IMR-90 (cell line): ENCODE results near the gene RNF144B. TPM values are rescaled to one million over a fixed set of nuclear protein-coding genes. Genes with fewer than 3 reads are reported as not detected.
A peak's percentile ranks its signal among the peaks of the same experiment; 100 is the strongest.

Experiments used
- ATAC-seq: fragments of 200-7000 bp; cut with Tn5 transposase; 2 replicates; pipeline ENCODE4 v1.9.1; 2020; ENCODE audit warnings: low read depth, mild to moderate bottlenecking, moderate library complexity
- BruUV-seq: library from RNA; stranded (reverse); fragments of 400-500 nt; replicated peaks from 2 replicates; lab custom pipeline; 2021; lab: Mats Ljungman, UMichigan
- CTCF ChIA-PET: fragments of 300-600 bp; formaldehyde crosslinking; extraction: SDS; loops from one replicate; lab custom pipeline; 2021; ENCODE audit warnings: antibody characterized with exemption; lab: Yijun Ruan, JAX
- POLR2A ChIA-PET: fragments of 300-600 bp; sonication (Branson Sonifier 250); formaldehyde crosslinking; loops from one replicate; lab custom pipeline; 2022; ENCODE audit warnings: antibody characterized with exemption; ENCODE audit not compliant: unreplicated experiment; lab: Charles Lee
- DNase-seq: peaks from one replicate; pipeline ENCODE4 v3.0.0; 2013
- H2AFZ ChIP-seq: replicated peaks from 2 replicates; pipeline ENCODE3; 2013; ENCODE audit warnings: low read length, mild to moderate bottlenecking; ENCODE audit not compliant: poor library complexity
- H2AK5ac ChIP-seq: 2 replicates; pipeline ENCODE4 v1.6.1; 2013; ENCODE audit warnings: low read depth, low read length, inconsistent platforms
- H2AK9ac ChIP-seq: replicated peaks from 2 replicates; pipeline ENCODE3; 2013; ENCODE audit warnings: mild to moderate bottlenecking, low read depth, low read length, moderate library complexity; ENCODE audit not compliant: poor library complexity
- H2BK120ac ChIP-seq: 2 replicates; pipeline ENCODE4 v1.6.1; 2013; ENCODE audit warnings: low read depth, low read length, inconsistent platforms
- H2BK15ac ChIP-seq: 3 replicates; pipeline ENCODE4 v1.6.1; 2013; ENCODE audit warnings: low read depth, low read length, inconsistent platforms
- H2BK20ac ChIP-seq: 2 replicates; pipeline ENCODE4 v1.6.1; 2013; ENCODE audit warnings: low read depth, mild to moderate bottlenecking, inconsistent platforms, low read length, moderate library complexity
- H2BK5ac ChIP-seq: 2 replicates; pipeline ENCODE4 v1.6.1; 2013; ENCODE audit warnings: mild to moderate bottlenecking, low read depth, low read length, inconsistent platforms; ENCODE audit not compliant: poor library complexity, severe bottlenecking
- H3K14ac ChIP-seq: replicated peaks from 2 replicates; pipeline ENCODE4 v1.6.1; 2013; ENCODE audit warnings: low read depth, low read length, inconsistent platforms
- H3K18ac ChIP-seq: 2 replicates; pipeline ENCODE4 v1.6.1; 2013; ENCODE audit warnings: low read depth, low read length, control low read depth
- H3K23ac ChIP-seq: 2 replicates; pipeline ENCODE4 v1.6.1; 2013; ENCODE audit warnings: low read depth, low read length, inconsistent platforms
- H3K27ac ChIP-seq: 2 replicates; pipeline ENCODE4 v1.5.1; 2013; ENCODE audit warnings: mild to moderate bottlenecking, control low read depth, low read length; ENCODE audit not compliant: insufficient read depth
- H3K27me3 ChIP-seq: 2 replicates; pipeline ENCODE4 v1.6.1; 2013; ENCODE audit warnings: low read length; ENCODE audit not compliant: control insufficient read depth, insufficient read depth
- H3K36me3 ChIP-seq: 2 replicates; pipeline ENCODE4 v1.6.1; 2013; ENCODE audit warnings: low read length, mixed read lengths; ENCODE audit not compliant: control insufficient read depth, insufficient read depth
- H3K4ac ChIP-seq: 2 replicates; pipeline ENCODE4 v1.6.1; 2013; ENCODE audit warnings: low read depth, low read length, inconsistent platforms
- H3K4me1 ChIP-seq: 2 replicates; pipeline ENCODE4 v1.6.1; 2013; ENCODE audit warnings: low read length, mixed read lengths; ENCODE audit not compliant: control insufficient read depth, insufficient read depth
- H3K4me2 ChIP-seq: 2 replicates; pipeline ENCODE4 v1.6.1; 2013; ENCODE audit warnings: low read depth, mild to moderate bottlenecking, control low read depth, low read length, moderate library complexity
- H3K4me3 ChIP-seq: 2 replicates; pipeline ENCODE4 v1.5.1; 2013; ENCODE audit warnings: low read depth, mild to moderate bottlenecking, control low read depth, low read length, moderate library complexity; ENCODE audit not compliant: insufficient read depth
- H3K56ac ChIP-seq: 2 replicates; pipeline ENCODE4 v1.6.1; 2013; ENCODE audit warnings: low read length, inconsistent platforms; ENCODE audit not compliant: insufficient read depth; ENCODE audit errors: extremely low read depth
- H3K79me1 ChIP-seq, 2 experiments: 2 replicates each; pipeline ENCODE4 v1.6.1; 2013; ENCODE audit warnings: low read length in 2 of 2, inconsistent platforms in 1 of 2, low read depth in 1 of 2
- H3K9ac ChIP-seq: 2 replicates; pipeline ENCODE4 v1.6.1; 2013; ENCODE audit warnings: low read depth, low read length, control low read depth
- H3K9me1 ChIP-seq: 2 replicates; pipeline ENCODE4 v1.6.1; 2013; ENCODE audit warnings: low read length, inconsistent platforms; ENCODE audit not compliant: insufficient read depth
- H3K9me3 ChIP-seq: 2 replicates; pipeline ENCODE4 v1.6.1; 2013; ENCODE audit warnings: low read length; ENCODE audit not compliant: control insufficient read depth, insufficient read depth
- H4K20me1 ChIP-seq: 2 replicates; pipeline ENCODE4 v1.6.1; 2013; ENCODE audit warnings: low read length, inconsistent platforms; ENCODE audit not compliant: insufficient read depth
- H4K5ac ChIP-seq: 2 replicates; pipeline ENCODE4 v1.6.1; 2013; ENCODE audit warnings: mild to moderate bottlenecking, low read depth, low read length, control low read depth
- H4K8ac ChIP-seq, 2 experiments: 2 replicates each; pipeline ENCODE4 v1.6.1; 2013; ENCODE audit warnings: low read depth in 2 of 2, low read length in 2 of 2, control low read depth in 1 of 2, inconsistent platforms in 1 of 2
- H4K91ac ChIP-seq: 2 replicates; pipeline ENCODE4 v1.6.1; 2013; ENCODE audit warnings: low read depth, low read length, inconsistent platforms; ENCODE audit not compliant: insufficient read depth
- FOS ChIP-seq: fragments of 150-350 bp; IDR thresholded peaks from 2 replicates; pipeline ENCODE4 v1.6.1; 2016; ENCODE audit warnings: low read depth, low read length
- MAFK ChIP-seq: IDR thresholded peaks from 2 replicates; pipeline ENCODE4 v1.6.1; 2012; ENCODE audit warnings: low read depth, low read length, improper control_type of control experiment
- MAZ ChIP-seq: IDR thresholded peaks from 2 replicates; pipeline ENCODE4 v1.6.1; 2012; ENCODE audit warnings: low read depth, mild to moderate bottlenecking, low read length, improper control_type of control experiment, moderate library complexity, borderline replicate concordance
- NFE2L2 ChIP-seq: fragments of 150-350 bp; IDR thresholded peaks from 2 replicates; pipeline ENCODE4 v1.6.1; 2016; ENCODE audit warnings: low read depth, mild to moderate bottlenecking, low read length
- RCOR1 ChIP-seq: IDR thresholded peaks from 2 replicates; pipeline ENCODE4 v1.6.1; 2012; ENCODE audit warnings: mild to moderate bottlenecking, low read length, improper control_type of control experiment; ENCODE audit not compliant: insufficient replicate concordance
- USF2 ChIP-seq: fragments of 150-350 bp; IDR thresholded peaks from 2 replicates; pipeline ENCODE4 v1.6.1; 2017; ENCODE audit warnings: mild to moderate bottlenecking, antibody characterized with exemption, low read length, low read depth
- WGBS, 2 experiments: methylation state at CpG; one replicate each; pipeline versions ENCODE4 v1.1.5 to v1.1.7; 2013; ENCODE audit warnings: missing lambda C conversion rate in 2 of 2; ENCODE audit not compliant: insufficient read length in 1 of 2; ENCODE audit errors: extremely low coverage in 2 of 2; 5-methylcytosine and 5-hydroxymethylcytosine counted together
- dilution Hi-C: fragments of 300-500 bp; cut with HindIII; formaldehyde crosslinking; loops from one replicate; pipeline ENCODE4 v1.14.3; 2018; ENCODE audit warnings: low sequenced_read_pairs; ENCODE audit not compliant: unreplicated experiment
- in situ Hi-C: fragments of 300-500 bp; cut with MboI; formaldehyde crosslinking; loops from 3 replicates; pipeline ENCODE4 v1.14.3; 2019; ENCODE audit warnings: low sequenced_read_pairs, inconsistent platforms, mixed read lengths
- intact Hi-C: fragments of 100-400 bp; cut with micrococcal nuclease; formaldehyde crosslinking; loops from 2 replicates; pipeline ENCODE4 v1.10.0; 2022
- polyA plus RNA-seq, 3 experiments: library from polyadenylated mRNA; depleted of rRNA; stranded (reverse); fragments of >200 nt; gene quantifications; 2 replicates each; pipeline ENCODE4 v1.2.3, GENCODE V29; 2012; ENCODE audit warnings: low replicate concordance in 1 of 3
- total RNA-seq: library from RNA; depleted of rRNA; stranded (reverse); fragments of >200 nt; gene quantifications from 2 replicates; pipeline ENCODE4 v1.2.3, GENCODE V29; 2012
- TF ChIP-seq, protein P1 (sequence below): fragments of 150-350 bp; IDR thresholded peaks from 2 replicates; pipeline ENCODE4 v1.6.1; 2016; ENCODE audit warnings: low read depth, mild to moderate bottlenecking, low read length, moderate library complexity, borderline replicate concordance

RNF144B gene
- total and polyA plus RNA-seq, 2 of the 4 experiments (the other 2 are of a cell fraction), result 0.44 to 2.7 TPM

DNA sequence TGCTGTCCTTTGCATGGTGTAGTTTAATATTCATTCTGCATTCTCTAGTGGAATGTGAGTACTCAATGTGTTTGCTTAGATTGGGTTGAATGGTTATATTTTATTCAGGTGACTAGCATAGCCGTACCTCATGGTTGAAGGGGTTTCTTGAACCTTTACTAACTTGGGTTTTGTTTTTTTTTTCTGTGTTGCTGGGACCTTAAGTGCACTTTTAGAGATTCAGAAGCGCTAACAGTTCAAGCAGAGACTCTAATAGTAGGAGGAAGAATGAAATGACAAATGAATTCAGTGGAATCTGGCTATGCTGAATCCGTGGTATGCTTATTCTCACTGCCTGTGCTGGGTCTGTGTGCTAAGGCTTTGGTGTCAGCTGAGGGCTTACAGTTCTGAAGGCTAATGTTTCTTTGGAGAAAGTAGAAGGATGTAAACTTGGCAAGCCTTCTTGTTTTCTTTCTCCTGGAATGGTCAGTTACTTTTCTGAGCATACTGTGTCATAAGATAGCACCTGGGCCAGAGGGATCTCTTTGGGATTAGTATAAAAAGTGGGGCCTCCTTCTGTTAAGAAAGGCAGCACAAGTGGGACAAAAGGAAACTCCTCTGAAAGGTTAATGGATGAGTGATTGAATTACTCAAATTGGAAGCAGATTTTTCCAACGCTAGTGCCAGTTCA lies 28.7 kb downstream of the RNF144B start:
- peaks cover 3% of the 10 kb centered on the region for H3K27me3 ChIP-seq
- dilution Hi-C loops, result no loop called here
- POLR2A ChIA-PET, result no interaction called here
- BruUV-seq, result no TSS peak
- H3K4me1 ChIP-seq, result 0 out of 2 replicates have a peak, but pooled peaks cover 1% of the 10 kb centered on the region
- in situ Hi-C loops, result no loop called here
- no peaks in the 10 kb centered on the region for H3K36me3 ChIP-seq
- H2AFZ ChIP-seq, result no peak overlapping the region
- no peak overlapping the region for H4K8ac ChIP-seq
- H2BK120ac ChIP-seq, result no peak overlapping the region
- no peak overlapping the region for H3K14ac ChIP-seq
- CTCF ChIA-PET, result interaction anchor here (1.5 kb wide), 1 partner anchor 19 kb away, joined by 3 read pairs; no protein-coding TSS in a partner anchor
- no peak overlapping the region for H3K56ac ChIP-seq
- H3K9ac ChIP-seq, result no peak overlapping the region
- no peak overlapping the region for H3K23ac ChIP-seq
- H2BK15ac ChIP-seq, result no peak overlapping the region
- no peak overlapping the region for H2BK5ac ChIP-seq
- H3K4me2 ChIP-seq, result no peak overlapping the region
- H3K9me3 ChIP-seq, result no peaks in the 10 kb centered on the region
- TF ChIP-seq FOS, result no peak
- TF ChIP-seq NFE2L2, result no peak
- no peak for TF ChIP-seq MAZ
- no peak for TF ChIP-seq USF2
- no peak for TF ChIP-seq MAFK
- TF ChIP-seq, protein P1, sequence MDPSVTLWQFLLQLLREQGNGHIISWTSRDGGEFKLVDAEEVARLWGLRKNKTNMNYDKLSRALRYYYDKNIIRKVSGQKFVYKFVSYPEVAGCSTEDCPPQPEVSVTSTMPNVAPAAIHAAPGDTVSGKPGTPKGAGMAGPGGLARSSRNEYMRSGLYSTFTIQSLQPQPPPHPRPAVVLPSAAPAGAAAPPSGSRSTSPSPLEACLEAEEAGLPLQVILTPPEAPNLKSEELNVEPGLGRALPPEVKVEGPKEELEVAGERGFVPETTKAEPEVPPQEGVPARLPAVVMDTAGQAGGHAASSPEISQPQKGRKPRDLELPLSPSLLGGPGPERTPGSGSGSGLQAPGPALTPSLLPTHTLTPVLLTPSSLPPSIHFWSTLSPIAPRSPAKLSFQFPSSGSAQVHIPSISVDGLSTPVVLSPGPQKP, result no peak
- no peak for TF ChIP-seq RCOR1
- ATAC-seq (peak; percentile 32), DNase-seq (peak; percentile 48)
- no peak overlapping the region for H2AK9ac ChIP-seq
- no peaks in the 10 kb centered on the region; a peak in 1 of 4 replicates for H3K79me1 ChIP-seq
- H3K27ac ChIP-seq, result no peak overlapping the region
- H4K91ac ChIP-seq, result no peak overlapping the region
- H3K4ac ChIP-seq, result no peak overlapping the region
- H3K4me3 ChIP-seq, result no peak overlapping the region
- H3K9me1 ChIP-seq, result no peaks in the 10 kb centered on the region
- H4K20me1 ChIP-seq, result no peaks in the 10 kb centered on the region
- intact Hi-C loops, result no loop called here
- H3K18ac ChIP-seq, result no peak overlapping the region; the same call in 1 of the 2 replicates
- H2BK20ac ChIP-seq, result no peak overlapping the region
- WGBS, 2 experiments, result 100% methylated on average over 1 of the region's 4 CpGs; no CpG with 5 or more reads in 1 of the 2 experiments
- no peak overlapping the region for H4K5ac ChIP-seq
- H2AK5ac ChIP-seq, result no peak overlapping the region
